Neutrophil (primary cell): ENCODE measurements around the gene CNTNAP2.

Experiments used
- H3K27ac ChIP-seq: fragments of 200-600 bp; sonication (generic); 2 replicates; pipeline ENCODE4 v1.5.1; 2016; ENCODE audit warnings: mild to moderate bottlenecking, moderate library complexity
- H3K27me3 ChIP-seq: fragments of 200-600 bp; sonication (generic); 2 replicates; pipeline ENCODE4 v1.6.0; 2016; ENCODE audit warnings: mild to moderate bottlenecking
- H3K36me3 ChIP-seq: fragments of 200-600 bp; sonication (generic); 2 replicates; pipeline ENCODE4 v1.5.1; 2017
- H3K4me1 ChIP-seq, 2 experiments: fragments of 200-600 bp in 1 of 2; sonication (generic) in 1 of 2; 1 replicate in 1 of 2; 2 replicates in 1 of 2; pipeline versions ENCODE4 v1.5.1 to v1.6.1; 2013 to 2016; ENCODE audit warnings: low read depth in 1 of 2, low read length in 1 of 2, mild to moderate bottlenecking in 1 of 2, moderate library complexity in 1 of 2; ENCODE audit not compliant: control insufficient read depth in 1 of 2, insufficient read depth in 1 of 2
- H3K4me3 ChIP-seq, 2 experiments: fragments of 200-600 bp in 1 of 2; sonication (generic) in 1 of 2; 1 replicate in 1 of 2; 2 replicates in 1 of 2; pipeline ENCODE4 v1.5.1; 2013 to 2016; ENCODE audit warnings: low read depth in 1 of 2, low read length in 1 of 2, mild to moderate bottlenecking in 1 of 2, moderate library complexity in 1 of 2
- H3K9me3 ChIP-seq: fragments of 200-600 bp; sonication (generic); 2 replicates; pipeline ENCODE4 v1.5.1; 2016
- CTCF ChIP-seq: fragments of 200-600 bp; sonication (generic); IDR thresholded peaks from 2 replicates; pipeline ENCODE4 v1.5.1; 2016; ENCODE audit warnings: antibody characterized with exemption

CNTNAP2 gene

GRCh38 chr7:146129296-146129695, 12.7 kb downstream of the CNTNAP2 start:
- no peaks in the 10 kb centered on the region for H3K9me3 ChIP-seq
- no peak for TF ChIP-seq CTCF
- H3K4me3 ChIP-seq = no peak overlapping the region
- H3K4me1 ChIP-seq = no peaks in the 10 kb centered on the region
- H3K36me3 ChIP-seq = no peaks in the 10 kb centered on the region
- no peak overlapping the region for H3K27ac ChIP-seq
- H3K27me3 ChIP-seq = no peaks in the 10 kb centered on the region

- Histone ChIP-seq H3K4me1 (no peaks in the 10 kb centered on the region), H3K4me3 (no peak overlapping the region), H3K9me3 (no peaks in the 10 kb centered on the region), H3K27me3 (no peaks in the 10 kb centered on the region), H3K27ac (no peak overlapping the region), H3K36me3 (no peaks in the 10 kb centered on the region)
- no peak for TF ChIP-seq CTCF
Measured at GRCh38 chr7:146129997-146130396, 13.4 kb downstream of the CNTNAP2 start.

- Histone ChIP-seq H3K9me3 (no peaks in the 10 kb centered on the region), H3K36me3 (no peaks in the 10 kb centered on the region), H3K4me1 (no peaks in the 10 kb centered on the region), H3K27me3 (no peaks in the 10 kb centered on the region), H3K27ac (no peak overlapping the region), H3K4me3 (no peak overlapping the region)
- TF ChIP-seq CTCF = no peak
Measured at GRCh38 chr7:146131701-146132100, 15.1 kb downstream of the CNTNAP2 start.

- no peaks in the 10 kb centered on the region for H3K36me3 ChIP-seq
- H3K27me3 ChIP-seq = no peaks in the 10 kb centered on the region
- no peaks in the 10 kb centered on the region for H3K4me1 ChIP-seq
- no peak overlapping the region for H3K27ac ChIP-seq
- no peaks in the 10 kb centered on the region for H3K9me3 ChIP-seq
- TF ChIP-seq CTCF = no peak
- no peak overlapping the region for H3K4me3 ChIP-seq
Measured at GRCh38 chr7:146136357-146136875, 19.8 kb downstream of the CNTNAP2 start.

GRCh38 chr7:146138926-146139325, 22.3 kb downstream of the CNTNAP2 start:
- no peaks in the 10 kb centered on the region for H3K36me3 ChIP-seq
- no peak for TF ChIP-seq CTCF
- H3K9me3 ChIP-seq = no peaks in the 10 kb centered on the region
- no peak overlapping the region for H3K4me3 ChIP-seq
- no peaks in the 10 kb centered on the region for H3K27me3 ChIP-seq
- no peaks in the 10 kb centered on the region for H3K4me1 ChIP-seq
- no peak overlapping the region for H3K27ac ChIP-seq
